AG04449 (cell line): ENCODE data around the gene CRMP1.

Experiments
- CTCF ChIA-PET: fragments of 350-600 bp; formaldehyde crosslinking; extraction: SDS; loops from one replicate; lab custom pipeline; 2021; ENCODE audit warnings: antibody characterized with exemption; lab: Yijun Ruan, JAX
- POLR2A ChIA-PET: fragments of 400-600, 350-600 bp; formaldehyde crosslinking; extraction: SDS; loops from one replicate; lab custom pipeline; 2020; ENCODE audit warnings: antibody characterized with exemption, inconsistent platforms; lab: Yijun Ruan, JAX
- DNase-seq: peaks from one replicate; pipeline ENCODE4 v3.0.0-alpha.2; 2010; ENCODE audit warnings: low read depth, low spot score
- H3K4me3 ChIP-seq: 2 replicates; pipeline ENCODE4 v1.5.1; 2011; ENCODE audit warnings: low read depth, mild to moderate bottlenecking, control low read depth, low read length
- TF ChIP-seq, protein P1 (sequence below): IDR thresholded peaks from one replicate; pipeline ENCODE4 v1.5.1; 2011; ENCODE audit warnings: mild to moderate bottlenecking, moderate library complexity, low read length, control low read depth, inconsistent platforms; ENCODE audit not compliant: insufficient read depth; ENCODE audit errors: missing control alignments

CRMP1 gene

DNA sequence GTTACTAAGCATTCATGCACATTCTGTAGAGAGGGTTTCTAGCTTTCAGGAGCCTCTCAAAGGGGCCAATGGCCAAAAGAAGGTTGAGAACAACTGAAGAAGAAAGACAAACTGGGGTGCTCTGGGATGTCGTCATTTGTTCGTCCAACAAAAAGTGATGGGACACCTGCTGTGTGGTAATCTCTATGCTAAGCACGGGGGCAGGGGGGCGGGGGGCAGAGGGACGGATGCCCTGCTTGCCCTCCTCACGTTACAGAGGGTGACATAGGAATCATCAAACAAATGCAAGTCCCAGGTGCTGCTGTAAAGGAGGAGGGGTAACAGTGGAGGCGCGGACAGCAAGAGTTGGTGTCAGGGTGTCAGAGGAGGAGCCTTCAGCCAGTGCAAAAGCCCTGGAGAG lies 12.8 kb upstream of the CRMP1 start:
- CTCF ChIA-PET = no interaction called here

DNA sequence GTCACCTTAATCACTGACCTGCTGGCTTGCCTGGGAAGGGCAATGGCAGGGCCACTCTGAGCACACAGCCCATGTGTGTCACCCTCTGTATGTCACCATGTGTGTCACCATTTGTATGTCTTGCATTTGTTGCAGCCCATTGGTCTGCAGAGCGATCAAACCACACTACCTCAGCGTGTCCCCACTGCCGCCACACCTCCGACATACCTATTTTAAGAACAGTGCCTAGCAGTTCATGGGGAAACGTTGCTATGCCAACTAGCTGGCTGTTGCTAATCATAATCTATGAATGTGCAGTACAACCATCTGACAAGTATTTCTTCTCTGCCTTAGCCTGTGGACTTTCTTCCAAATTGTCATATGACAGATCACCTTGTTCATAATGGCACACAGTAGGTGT lies 8.0 kb upstream of the CRMP1 start:
- TF ChIP-seq, protein P1, sequence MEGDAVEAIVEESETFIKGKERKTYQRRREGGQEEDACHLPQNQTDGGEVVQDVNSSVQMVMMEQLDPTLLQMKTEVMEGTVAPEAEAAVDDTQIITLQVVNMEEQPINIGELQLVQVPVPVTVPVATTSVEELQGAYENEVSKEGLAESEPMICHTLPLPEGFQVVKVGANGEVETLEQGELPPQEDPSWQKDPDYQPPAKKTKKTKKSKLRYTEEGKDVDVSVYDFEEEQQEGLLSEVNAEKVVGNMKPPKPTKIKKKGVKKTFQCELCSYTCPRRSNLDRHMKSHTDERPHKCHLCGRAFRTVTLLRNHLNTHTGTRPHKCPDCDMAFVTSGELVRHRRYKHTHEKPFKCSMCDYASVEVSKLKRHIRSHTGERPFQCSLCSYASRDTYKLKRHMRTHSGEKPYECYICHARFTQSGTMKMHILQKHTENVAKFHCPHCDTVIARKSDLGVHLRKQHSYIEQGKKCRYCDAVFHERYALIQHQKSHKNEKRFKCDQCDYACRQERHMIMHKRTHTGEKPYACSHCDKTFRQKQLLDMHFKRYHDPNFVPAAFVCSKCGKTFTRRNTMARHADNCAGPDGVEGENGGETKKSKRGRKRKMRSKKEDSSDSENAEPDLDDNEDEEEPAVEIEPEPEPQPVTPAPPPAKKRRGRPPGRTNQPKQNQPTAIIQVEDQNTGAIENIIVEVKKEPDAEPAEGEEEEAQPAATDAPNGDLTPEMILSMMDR = no peak
- CTCF ChIA-PET = interaction anchor here (2.3 kb wide), 1 partner anchor 97 kb away, joined by 5 read pairs; no protein-coding TSS in a partner anchor
- H3K4me3 ChIP-seq = no peak overlapping the region
- DNase-seq = no peak
- POLR2A ChIA-PET = no interaction called here

More for the DNA sequence above, 12.8 kb upstream of the CRMP1 start:
- POLR2A ChIA-PET = no interaction called here
- H3K4me3 ChIP-seq = no peak overlapping the region
- TF ChIP-seq, protein P1 = no peak
- no peak for DNase-seq

DNA sequence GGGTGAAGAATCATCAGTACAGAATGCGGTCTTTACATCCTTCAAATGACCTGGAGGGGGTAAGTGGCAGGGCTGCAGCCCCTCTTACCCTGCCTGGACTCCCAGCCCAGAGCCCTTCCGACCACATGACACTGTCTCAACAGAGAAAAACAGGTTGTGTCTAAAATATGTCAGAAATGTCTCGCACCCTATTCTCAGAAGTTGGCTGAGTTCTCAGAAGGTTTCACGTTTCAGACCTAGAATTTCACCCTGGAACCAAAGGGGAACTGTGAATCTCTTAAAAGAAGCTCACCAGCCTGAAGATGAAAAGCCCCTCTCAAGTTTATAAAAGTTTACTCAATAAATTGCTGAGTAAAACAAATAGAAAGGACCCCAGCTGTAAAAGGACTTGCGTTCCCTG lies 7.0 kb upstream of the CRMP1 start:
- H3K4me3 ChIP-seq = no peak overlapping the region
- TF ChIP-seq, protein P1 = no peak
- DNase-seq = no peak
- ChIA-PET CTCF (interaction anchor here (2.3 kb wide), 1 partner anchor 98 kb away, joined by 5 read pairs; no protein-coding TSS in a partner anchor), POLR2A (no interaction called here)

DNA sequence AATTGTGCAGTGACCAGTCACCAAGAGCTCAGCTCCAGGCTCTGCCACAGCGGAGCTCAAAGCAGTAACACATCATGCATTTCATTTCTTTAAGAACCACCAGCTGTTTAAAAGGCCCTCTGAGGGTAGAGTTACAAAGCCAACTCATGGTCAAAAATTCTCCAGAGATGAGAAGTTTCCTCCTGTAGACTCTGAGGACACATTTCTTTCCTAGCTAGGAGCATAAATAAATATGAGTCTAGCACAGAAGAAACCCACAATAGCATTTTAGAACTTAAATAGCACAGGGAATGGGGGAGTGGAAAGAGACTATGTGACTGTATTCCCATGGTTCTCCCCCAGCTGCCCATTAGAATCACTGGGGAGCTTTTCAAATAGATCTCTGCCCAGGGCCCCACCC lies 6.5 kb upstream of the CRMP1 start:
- ChIA-PET POLR2A (no interaction called here), CTCF (interaction anchor here (2.3 kb wide), 1 partner anchor 99 kb away, joined by 5 read pairs; no protein-coding TSS in a partner anchor)
- DNase-seq = no peak
- TF ChIP-seq, protein P1 = no peak
- no peak overlapping the region for H3K4me3 ChIP-seq

DNA sequence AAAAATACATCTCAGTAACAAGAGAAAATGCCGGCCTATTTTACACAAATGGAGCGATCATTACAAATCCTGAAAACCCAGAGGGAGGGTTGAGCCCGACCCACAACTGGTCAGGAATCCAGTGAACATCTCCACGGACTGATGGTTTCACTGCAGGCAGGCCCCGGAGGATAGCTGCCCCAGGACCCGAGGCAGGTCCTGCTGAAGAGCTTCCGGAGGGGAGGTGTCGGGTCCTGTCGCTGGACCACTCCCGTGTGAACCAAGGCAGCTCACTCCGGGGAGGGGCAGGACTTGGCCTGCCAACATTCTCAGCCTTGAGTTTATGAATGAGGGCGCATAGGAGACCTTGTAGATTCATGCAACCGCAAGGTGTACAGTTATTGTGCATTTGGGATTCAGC lies 4.8 kb upstream of the CRMP1 start:
- no peak for DNase-seq
- no peak overlapping the region for H3K4me3 ChIP-seq
- CTCF ChIA-PET = no interaction called here
- POLR2A ChIA-PET = no interaction called here
- TF ChIP-seq, protein P1 = no peak

DNA sequence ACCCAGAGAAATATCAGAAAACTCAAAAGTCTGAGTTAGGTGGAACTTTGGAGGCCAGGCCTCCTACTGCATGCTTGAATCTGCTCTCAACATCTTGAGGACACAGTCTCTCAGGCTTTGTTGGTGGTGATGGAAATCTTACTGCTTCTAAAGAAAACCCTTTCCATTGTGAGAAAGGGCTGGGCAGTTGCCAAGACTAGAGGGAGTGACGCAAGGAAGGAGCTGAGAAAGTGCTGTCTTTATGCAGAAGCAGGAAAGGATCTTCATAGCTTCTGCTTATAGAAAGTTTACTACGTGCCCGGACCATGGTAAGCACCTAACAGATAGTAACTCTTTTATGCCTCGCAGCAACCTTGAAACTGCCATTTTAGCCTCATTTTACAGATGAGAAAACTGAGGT lies 2.4 kb upstream of the CRMP1 start:
- POLR2A ChIA-PET = interaction anchor here (0.5 kb wide), 1 partner anchor 68 kb away, joined by 3 read pairs; no protein-coding TSS in a partner anchor
- CTCF ChIA-PET = no interaction called here
- DNase-seq = no peak
- TF ChIP-seq, protein P1 = no peak
- no peak overlapping the region for H3K4me3 ChIP-seq
